Lower leg skin (tissue), 4 donors: ENCODE data around the gene PPA2. TPM values are rescaled to one million over a fixed set of nuclear protein-coding genes. Genes with fewer than 3 reads are reported as not detected.

Experiments used
- DNase-seq, 2 donors: peaks; one replicate each; pipeline ENCODE4 v3.0.0-alpha.2; 2019; ENCODE audit warnings: low spot score in 2 of 2
- H3K4me3 ChIP-seq: fragments of 200-600 bp; sonication (generic); 2 replicates; pipeline ENCODE4 v1.5.1; 2017; ENCODE audit warnings: mild to moderate bottlenecking, low read depth; ENCODE audit not compliant: poor library complexity, severe bottlenecking
- POLR2A ChIP-seq, 2 donors: fragments of 450-650 bp; IDR thresholded peaks; one replicate each; pipeline ENCODE4 v1.6.1; 2016 to 2017; ENCODE audit warnings: antibody characterized with exemption in 2 of 2, mild to moderate bottlenecking in 1 of 2, moderate library complexity in 1 of 2
- WGBS, 2 donors: methylation state at CpG; one replicate each; pipeline ENCODE4 v1.1.5; 2018; 5-methylcytosine and 5-hydroxymethylcytosine counted together
- intact Hi-C: fragments of 100-400 bp; cut with DNase I; formaldehyde crosslinking; loops from one replicate; pipeline ENCODE4 v1.15.0; 2023; ENCODE audit warnings: low total_unique reads
- total RNA-seq, 4 donors: library from RNA; depleted of rRNA; stranded (reverse); fragments of >200 nt; gene quantifications; one replicate each; pipeline ENCODE4 v1.1.0, GENCODE V29; 2016
- TF ChIP-seq, protein P1 (sequence below), 3 donors: fragments of 450-650 bp; IDR thresholded peaks; one replicate each; pipeline ENCODE4 v1.5.1; 2016; ENCODE audit warnings: antibody characterized with exemption in 3 of 3, mild to moderate bottlenecking in 3 of 3, moderate library complexity in 2 of 3

The PPA2 gene
- total RNA-seq, 4 donors from 2014 or later = 84.6 to 174 (median 95.3) TPM

DNA sequence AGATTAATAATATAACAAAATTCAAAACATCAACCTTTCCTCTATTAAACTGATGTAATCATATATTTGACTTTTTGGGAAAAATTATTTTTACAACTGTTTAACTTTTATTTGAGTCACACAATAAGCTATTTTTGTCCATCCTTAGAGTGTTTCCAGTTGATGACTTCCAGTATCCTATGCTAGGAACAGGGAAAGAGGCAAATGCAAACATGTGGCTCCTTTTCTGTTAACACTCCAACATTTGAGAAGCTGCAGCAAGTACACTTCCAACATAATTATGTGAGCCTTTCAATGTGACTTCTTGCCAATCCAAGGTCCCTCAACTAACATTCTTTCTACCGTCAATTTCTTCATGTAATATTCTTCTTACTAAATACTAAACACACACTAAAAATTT is 117.7 kb downstream of the PPA2 start:
- 48 to 67% methylated on average over 1 of the region's 1 CpG for WGBS, 2 donors
- TF ChIP-seq POLR2A (IDR thresholded peaks at IDR 0.05) = no peak
- TF ChIP-seq, protein P1, sequence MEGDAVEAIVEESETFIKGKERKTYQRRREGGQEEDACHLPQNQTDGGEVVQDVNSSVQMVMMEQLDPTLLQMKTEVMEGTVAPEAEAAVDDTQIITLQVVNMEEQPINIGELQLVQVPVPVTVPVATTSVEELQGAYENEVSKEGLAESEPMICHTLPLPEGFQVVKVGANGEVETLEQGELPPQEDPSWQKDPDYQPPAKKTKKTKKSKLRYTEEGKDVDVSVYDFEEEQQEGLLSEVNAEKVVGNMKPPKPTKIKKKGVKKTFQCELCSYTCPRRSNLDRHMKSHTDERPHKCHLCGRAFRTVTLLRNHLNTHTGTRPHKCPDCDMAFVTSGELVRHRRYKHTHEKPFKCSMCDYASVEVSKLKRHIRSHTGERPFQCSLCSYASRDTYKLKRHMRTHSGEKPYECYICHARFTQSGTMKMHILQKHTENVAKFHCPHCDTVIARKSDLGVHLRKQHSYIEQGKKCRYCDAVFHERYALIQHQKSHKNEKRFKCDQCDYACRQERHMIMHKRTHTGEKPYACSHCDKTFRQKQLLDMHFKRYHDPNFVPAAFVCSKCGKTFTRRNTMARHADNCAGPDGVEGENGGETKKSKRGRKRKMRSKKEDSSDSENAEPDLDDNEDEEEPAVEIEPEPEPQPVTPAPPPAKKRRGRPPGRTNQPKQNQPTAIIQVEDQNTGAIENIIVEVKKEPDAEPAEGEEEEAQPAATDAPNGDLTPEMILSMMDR (IDR thresholded peaks at IDR 0.05) = no peak
- intact Hi-C loops = no loop called here
- DNase-seq = no peak
- no peak overlapping the region for H3K4me3 ChIP-seq

DNA sequence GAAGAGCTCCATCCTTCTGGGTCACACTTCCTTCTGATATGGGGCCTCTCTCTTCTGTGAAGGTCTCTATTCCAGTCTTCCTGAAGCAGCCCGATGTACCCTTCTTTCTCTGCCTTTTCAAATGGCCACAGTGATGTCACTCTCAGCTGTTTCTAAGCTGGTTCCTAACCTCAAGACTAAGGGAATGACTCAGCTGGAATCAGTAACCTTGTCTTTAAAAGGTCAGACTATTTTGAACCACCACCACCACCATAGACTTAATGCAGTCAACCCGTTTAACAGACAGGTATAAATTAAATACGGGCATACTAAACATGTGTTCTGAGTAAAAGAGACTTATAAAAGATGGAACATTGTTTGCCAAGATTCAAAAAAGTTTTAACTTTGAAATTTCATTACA is 121.0 kb downstream of the PPA2 start:
- WGBS, 2 donors = 81 to 83% methylated on average over 3 of the region's 3 CpGs
- intact Hi-C loops = no loop called here
- DNase-seq = no peak
- no peak overlapping the region for H3K4me3 ChIP-seq
- TF ChIP-seq, protein P1 (IDR thresholded peaks at IDR 0.05) = no peak
- TF ChIP-seq POLR2A (IDR thresholded peaks at IDR 0.05) = no peak

DNA sequence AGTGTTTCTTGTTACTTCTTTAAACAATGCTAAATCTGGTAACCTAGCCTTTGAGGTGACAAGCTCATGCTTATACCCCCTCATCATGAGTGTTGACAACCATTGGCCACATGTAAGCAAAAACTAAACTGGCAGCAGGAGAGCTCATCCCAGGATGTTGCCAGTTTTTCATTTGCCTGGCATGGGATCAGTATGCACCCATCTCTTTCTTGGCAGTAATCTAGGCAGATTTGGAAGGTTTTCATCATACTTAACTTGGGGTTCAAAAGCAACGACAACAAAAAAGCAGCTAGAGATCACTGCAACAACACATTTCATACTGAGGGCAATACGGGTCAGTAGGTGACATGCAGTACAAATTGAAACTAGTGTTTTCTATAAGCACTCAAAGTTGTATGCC is 122.0 kb downstream of the PPA2 start:
- intact Hi-C loops = no loop called here
- no peak for DNase-seq
- H3K4me3 ChIP-seq = no peak overlapping the region
- WGBS, 2 donors = 71 to 72% methylated on average over 2 of the region's 2 CpGs
- no peak for TF ChIP-seq POLR2A (IDR thresholded peaks at IDR 0.05)
- TF ChIP-seq, protein P1 (IDR thresholded peaks at IDR 0.05) = no peak

DNA sequence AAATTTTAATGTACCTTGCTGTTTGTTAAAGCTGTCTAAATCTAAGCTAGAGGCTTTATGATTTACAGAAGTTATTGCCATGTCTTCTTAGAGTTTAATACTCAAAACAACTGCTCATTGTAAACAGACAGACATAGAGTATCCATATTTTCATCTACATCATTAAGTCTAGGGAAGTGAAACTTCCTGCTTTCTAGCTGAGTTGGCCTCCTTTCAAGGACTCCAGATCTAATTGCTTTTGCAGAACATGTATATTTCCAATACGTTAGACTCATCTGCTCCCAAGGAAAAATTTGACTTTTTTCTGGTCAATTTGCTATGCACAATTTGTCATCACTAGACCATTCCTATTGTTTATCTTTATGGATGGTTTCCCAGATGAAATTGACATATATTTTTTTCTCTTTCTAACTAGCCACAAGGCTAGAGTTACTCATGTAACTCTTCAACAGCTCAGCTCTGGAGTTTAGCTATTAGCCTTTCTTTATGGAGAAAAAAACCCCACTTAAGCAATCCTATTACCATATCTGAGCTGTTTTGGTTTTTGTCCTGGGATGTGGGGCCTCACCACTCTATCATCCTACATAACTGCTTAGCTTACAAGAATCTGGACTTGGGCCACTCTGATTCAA is 122.9 kb downstream of the PPA2 start:
- WGBS, 2 donors = 44 to 57% methylated on average over 1 of the region's 1 CpG
- no peak for DNase-seq
- intact Hi-C loops = no loop called here
- TF ChIP-seq, protein P1 (IDR thresholded peaks at IDR 0.05) = no peak
- no peak for TF ChIP-seq POLR2A (IDR thresholded peaks at IDR 0.05)
- H3K4me3 ChIP-seq = no peak overlapping the region

DNA sequence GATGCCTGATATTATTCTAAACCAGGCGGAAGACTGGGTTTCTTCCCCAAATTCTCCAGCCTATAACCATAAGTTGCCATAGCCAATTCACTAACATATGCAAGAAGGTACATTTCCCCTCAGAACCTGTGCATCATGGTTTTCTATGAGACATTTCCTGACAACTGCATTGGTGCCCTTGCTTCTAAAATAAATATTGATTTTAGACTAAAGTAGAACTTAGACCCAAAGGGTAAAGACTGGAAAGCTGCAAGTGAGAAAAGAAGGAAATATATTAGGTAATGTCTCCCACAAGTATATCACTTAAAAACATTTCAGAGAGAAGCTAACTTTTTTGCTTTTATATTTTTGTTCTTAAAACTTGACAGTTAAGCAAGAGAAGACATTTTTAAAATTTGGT is 125.1 kb downstream of the PPA2 start:
- H3K4me3 ChIP-seq = no peak overlapping the region
- WGBS, 2 donors = 81 to 100% methylated on average over 1 of the region's 1 CpG
- intact Hi-C loops = no loop called here
- no peak for DNase-seq
- TF ChIP-seq POLR2A (IDR thresholded peaks at IDR 0.05) = no peak
- TF ChIP-seq, protein P1 (IDR thresholded peaks at IDR 0.05) = no peak

DNA sequence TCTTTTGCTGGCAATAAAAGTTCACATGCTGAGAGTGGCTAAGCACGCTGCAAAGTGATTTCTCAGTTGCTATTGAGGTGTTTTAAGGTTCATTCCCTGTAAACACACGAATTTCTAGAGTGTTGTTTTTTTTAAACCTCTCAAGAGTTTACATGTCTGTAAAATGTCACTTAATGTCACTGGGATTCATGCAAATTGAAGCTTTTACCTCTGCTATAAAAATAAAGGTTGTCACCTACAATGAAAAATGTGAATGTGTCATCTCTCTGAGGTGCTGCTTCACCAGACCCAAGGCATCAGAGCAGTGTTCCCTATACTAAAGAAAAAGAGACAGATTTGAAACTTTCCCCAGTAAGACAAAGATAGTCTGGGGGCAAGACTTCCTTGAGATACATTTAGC is 127.0 kb downstream of the PPA2 start:
- intact Hi-C loops = no loop called here
- no peak for DNase-seq
- WGBS, 2 donors = 85 to 90% methylated on average over 2 of the region's 2 CpGs
- H3K4me3 ChIP-seq = no peak overlapping the region
- no peak for TF ChIP-seq POLR2A (IDR thresholded peaks at IDR 0.05)
- TF ChIP-seq, protein P1 (IDR thresholded peaks at IDR 0.05) = no peak
